Activated T-helper 2 cell treated with anti-CD3 and anti-CD28 coated beads, Interferon-gamma antibody, Interleukin-2, Interleukin-4, amounts not matched to agents 10 μg/mL and 5 μg/mL and 100 μg/mL, durations not matched to agents 14 hours and 24 hours and 36 hours (primary cell): ENCODE data around the gene RASGEF1C. TPM values are rescaled to one million over a fixed set of nuclear protein-coding genes. Genes with fewer than 3 reads are reported as not detected.
A peak's percentile ranks its signal among the peaks of the same experiment; 100 is the strongest.

Experiments
- DNase-seq: peaks from one replicate; pipeline ENCODE4 v3.0.0; 2021; ENCODE audit warnings: low spot score
- H3K27ac Mint-ChIP-seq: one replicate; pipeline ENCODE4 v1.8.0; 2021; ENCODE audit warnings: mixed read lengths
- H3K27me3 Mint-ChIP-seq: one replicate; pipeline ENCODE4 v1.8.0; 2021; ENCODE audit warnings: low read depth, mixed read lengths
- H3K36me3 Mint-ChIP-seq: one replicate; pipeline ENCODE4 v1.8.0; 2021; ENCODE audit warnings: low read depth, mixed read lengths
- H3K4me1 Mint-ChIP-seq: one replicate; pipeline ENCODE4 v1.8.0; 2021; ENCODE audit warnings: low read depth, mixed read lengths
- H3K4me3 Mint-ChIP-seq: one replicate; pipeline ENCODE4 v1.8.0; 2021; ENCODE audit warnings: low read depth, mild to moderate bottlenecking, moderate library complexity, mixed read lengths
- H3K9me3 Mint-ChIP-seq: one replicate; pipeline ENCODE4 v1.8.0; 2021; ENCODE audit warnings: mixed read lengths
- intact Hi-C: fragments of 100-400 bp; cut with micrococcal nuclease; formaldehyde crosslinking; loops from one replicate; pipeline ENCODE4 v1.15.1; 2023
- total RNA-seq: library from RNA; stranded (reverse); gene quantifications from 2 replicates; pipeline ENCODE4 v1.2.3, GENCODE V29; 2022

Gene RASGEF1C
- total RNA-seq, 1 donor from 2014 or later = not detected

DNA sequence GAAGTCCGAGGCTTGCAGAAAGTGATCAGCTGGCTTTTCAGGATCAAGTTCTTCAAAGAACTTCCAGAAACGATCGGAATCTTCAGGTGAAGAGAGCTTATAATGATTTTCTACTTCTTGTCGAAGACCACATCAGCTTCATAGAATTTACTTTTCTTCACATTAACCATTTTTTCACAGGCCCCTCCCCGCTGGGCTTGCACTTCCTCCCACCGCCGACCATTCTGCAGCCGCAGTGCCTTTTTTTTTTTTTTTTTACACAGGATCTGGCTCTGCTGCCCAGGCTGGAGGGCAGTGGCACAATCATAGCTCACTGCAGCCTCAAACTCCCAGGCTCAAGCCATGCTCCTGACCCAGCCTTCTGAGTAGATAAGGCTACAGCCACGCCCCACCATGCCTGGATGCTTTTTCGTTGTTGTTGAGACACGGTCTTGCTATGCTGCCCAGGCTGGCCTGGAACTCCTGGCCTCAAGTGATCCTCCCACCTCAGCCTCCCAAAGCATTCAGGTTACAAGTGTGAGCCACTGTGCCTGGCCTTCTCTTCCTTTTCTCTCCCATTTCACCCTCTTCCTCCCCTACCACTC lies 122.1 kb downstream of the RASGEF1C start:
- H3K4me3 Mint-ChIP-seq = no peak overlapping the region
- DNase-seq = no peak
- H3K36me3 Mint-ChIP-seq = no peaks in the 10 kb centered on the region
- H3K27me3 Mint-ChIP-seq = no peaks in the 10 kb centered on the region
- H3K4me1 Mint-ChIP-seq = peaks cover 14% of the 10 kb centered on the region
- H3K27ac Mint-ChIP-seq = no peak overlapping the region
- no peaks in the 10 kb centered on the region for H3K9me3 Mint-ChIP-seq
- intact Hi-C loops = loop anchor here (5.0 kb wide), 1 partner anchor 325 kb away; no protein-coding TSS in a partner anchor

DNA sequence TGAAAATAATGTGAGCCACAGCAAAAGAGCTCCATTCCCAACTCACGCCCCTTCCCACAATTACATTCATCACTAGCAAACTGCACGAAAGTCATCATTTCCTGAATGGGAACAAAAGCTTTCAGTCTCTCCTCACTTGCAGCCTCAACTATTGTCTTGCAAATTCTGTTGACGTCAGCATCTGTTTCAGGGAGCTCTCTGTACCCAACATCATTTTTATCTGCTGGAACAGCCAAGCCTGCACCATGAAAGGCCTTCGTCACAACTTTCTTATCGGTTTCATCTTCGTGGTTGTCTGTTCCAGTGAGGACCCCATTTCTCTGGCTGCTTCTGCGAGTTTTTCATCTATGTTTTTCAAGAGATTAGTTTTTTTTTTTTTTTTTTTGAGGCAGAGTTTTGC lies 123.2 kb downstream of the RASGEF1C start:
- no peak overlapping the region for H3K4me3 Mint-ChIP-seq
- no peaks in the 10 kb centered on the region for H3K9me3 Mint-ChIP-seq
- DNase-seq = no peak
- peaks cover 12% of the 10 kb centered on the region for H3K4me1 Mint-ChIP-seq
- no peaks in the 10 kb centered on the region for H3K27me3 Mint-ChIP-seq
- H3K27ac Mint-ChIP-seq = no peak overlapping the region
- intact Hi-C loops = loop anchor here (2.0 to 5.0 kb wide), 2 partner anchors 15 to 324 kb away; partner anchors contain the start of gene RNF130
- H3K36me3 Mint-ChIP-seq = no peaks in the 10 kb centered on the region

DNA sequence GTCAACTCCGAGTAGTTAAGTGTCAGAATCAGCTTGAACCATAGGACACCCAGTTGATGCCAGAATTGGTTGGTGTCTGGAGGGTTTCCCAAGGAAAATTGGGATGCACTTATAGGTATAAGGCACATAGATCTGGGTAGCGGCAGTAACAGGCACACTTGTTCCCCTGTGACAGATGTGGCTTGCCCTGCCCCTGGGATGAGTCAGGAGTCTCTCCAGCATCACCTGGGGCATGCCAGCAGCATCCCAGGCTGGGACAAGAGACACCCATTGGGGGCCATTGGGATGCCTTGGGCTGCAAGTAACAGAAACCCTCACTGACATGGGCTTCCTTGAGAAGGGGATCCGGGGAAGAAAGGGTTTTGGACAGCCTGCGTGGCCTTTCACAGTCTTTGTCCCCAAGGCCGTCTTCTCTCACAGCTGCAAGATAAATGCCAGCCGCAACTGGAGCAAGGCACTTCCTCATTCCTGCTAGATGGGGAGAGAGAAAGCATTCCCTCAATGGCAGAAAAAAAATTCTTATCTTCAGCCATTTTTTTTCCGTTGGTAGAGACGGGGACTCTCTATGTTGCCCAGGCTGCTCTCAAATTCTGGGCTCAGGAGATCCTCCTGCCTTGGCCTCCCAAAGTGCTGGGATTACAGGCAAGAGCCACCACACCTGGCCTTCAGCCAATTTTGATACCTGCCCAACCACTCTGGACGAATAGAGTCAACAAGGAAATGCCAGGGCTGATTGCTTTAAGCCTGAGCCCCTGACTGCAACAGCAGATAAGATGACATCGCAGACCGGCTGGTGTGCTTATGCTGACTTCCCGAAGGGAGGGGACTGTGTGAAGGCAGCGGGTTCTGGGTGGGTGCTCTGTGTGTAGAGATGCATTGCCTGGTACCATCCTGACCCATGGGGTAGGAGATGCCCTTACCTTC lies 124.1 kb downstream of the RASGEF1C start:
- peaks cover 12% of the 10 kb centered on the region for H3K4me1 Mint-ChIP-seq
- H3K9me3 Mint-ChIP-seq = no peaks in the 10 kb centered on the region
- H3K4me3 Mint-ChIP-seq = no peak overlapping the region
- H3K36me3 Mint-ChIP-seq = no peaks in the 10 kb centered on the region
- intact Hi-C loops = loop anchor here (2.0 to 5.0 kb wide), 2 partner anchors 14 to 323 kb away; partner anchors contain the start of gene RNF130
- no peak overlapping the region for H3K27ac Mint-ChIP-seq
- peaks cover 7% of the 10 kb centered on the region for H3K27me3 Mint-ChIP-seq
- DNase-seq = no peak

DNA sequence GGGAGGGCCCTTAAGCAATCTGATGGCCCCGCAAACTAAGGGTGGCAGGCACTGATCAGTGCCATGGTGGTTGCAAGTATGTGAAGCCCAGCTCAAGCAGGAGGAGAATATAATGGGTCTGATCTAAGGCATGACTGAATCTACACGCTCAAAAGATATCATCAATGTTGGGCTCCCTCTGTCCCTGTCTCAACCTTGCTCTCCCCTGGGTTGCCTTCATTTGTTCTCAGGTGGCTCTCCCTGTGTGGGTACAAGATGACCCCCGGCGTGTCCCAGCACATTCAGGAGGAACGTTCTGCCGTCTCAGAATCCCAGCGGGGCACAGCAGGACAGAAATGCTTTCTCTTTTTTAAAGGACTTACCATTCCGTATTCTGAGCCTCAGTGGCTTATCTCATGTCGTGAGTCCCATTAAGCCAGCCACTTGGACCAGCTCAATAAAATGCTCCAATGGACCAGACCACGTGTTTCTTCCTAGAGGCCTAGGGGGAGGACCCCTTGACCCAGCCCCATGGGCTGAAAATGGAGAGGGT lies 125.4 kb downstream of the RASGEF1C start:
- intact Hi-C loops = loop anchor here (2.0 kb wide), 1 partner anchor 13 kb away; the partner anchor contains the start of gene RNF130
- peaks cover 16% of the 10 kb centered on the region for H3K27me3 Mint-ChIP-seq
- no peak overlapping the region for H3K4me3 Mint-ChIP-seq
- DNase-seq = no peak
- no peak overlapping the region for H3K27ac Mint-ChIP-seq
- H3K4me1 Mint-ChIP-seq = peaks cover 12% of the 10 kb centered on the region
- no peaks in the 10 kb centered on the region for H3K9me3 Mint-ChIP-seq
- no peaks in the 10 kb centered on the region for H3K36me3 Mint-ChIP-seq

- intact Hi-C loops = no loop called here
- no peak for DNase-seq
- H3K4me1 Mint-ChIP-seq = peaks cover 12% of the 10 kb centered on the region
- H3K36me3 Mint-ChIP-seq = no peaks in the 10 kb centered on the region
- no peaks in the 10 kb centered on the region for H3K9me3 Mint-ChIP-seq
- H3K27ac Mint-ChIP-seq = no peak overlapping the region
- no peak overlapping the region for H3K4me3 Mint-ChIP-seq
- peaks cover 20% of the 10 kb centered on the region for H3K27me3 Mint-ChIP-seq
Measured at GRCh38 chr5:180082633-180083420, 126.2 kb downstream of the RASGEF1C start.

DNA sequence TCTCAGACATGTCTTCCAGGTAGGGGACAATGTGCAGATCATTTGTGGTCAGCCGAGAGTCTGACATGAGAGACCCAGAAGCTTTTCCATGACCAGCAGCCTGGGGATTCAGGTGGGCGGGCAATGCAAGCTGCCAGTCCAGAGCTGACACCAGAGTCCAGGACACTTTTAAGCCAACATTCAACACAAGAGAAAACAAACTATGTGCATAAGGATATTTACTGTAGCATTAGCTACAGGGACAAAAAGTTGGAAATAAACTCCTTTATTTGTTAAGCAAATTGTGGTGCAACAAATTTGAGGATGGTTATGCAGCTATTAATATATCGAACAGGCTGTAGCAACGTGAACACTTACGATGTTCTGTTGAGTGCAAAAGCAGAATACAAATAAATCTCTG lies 127.5 kb downstream of the RASGEF1C start:
- Mint-ChIP-seq H3K4me3 (no peak overlapping the region), H3K9me3 (no peaks in the 10 kb centered on the region), H3K36me3 (no peaks in the 10 kb centered on the region), H3K27ac (no peak overlapping the region), H3K4me1 (peaks cover 11% of the 10 kb centered on the region), H3K27me3 (peaks cover 22% of the 10 kb centered on the region)
- no peak for DNase-seq
- intact Hi-C loops = no loop called here

DNA sequence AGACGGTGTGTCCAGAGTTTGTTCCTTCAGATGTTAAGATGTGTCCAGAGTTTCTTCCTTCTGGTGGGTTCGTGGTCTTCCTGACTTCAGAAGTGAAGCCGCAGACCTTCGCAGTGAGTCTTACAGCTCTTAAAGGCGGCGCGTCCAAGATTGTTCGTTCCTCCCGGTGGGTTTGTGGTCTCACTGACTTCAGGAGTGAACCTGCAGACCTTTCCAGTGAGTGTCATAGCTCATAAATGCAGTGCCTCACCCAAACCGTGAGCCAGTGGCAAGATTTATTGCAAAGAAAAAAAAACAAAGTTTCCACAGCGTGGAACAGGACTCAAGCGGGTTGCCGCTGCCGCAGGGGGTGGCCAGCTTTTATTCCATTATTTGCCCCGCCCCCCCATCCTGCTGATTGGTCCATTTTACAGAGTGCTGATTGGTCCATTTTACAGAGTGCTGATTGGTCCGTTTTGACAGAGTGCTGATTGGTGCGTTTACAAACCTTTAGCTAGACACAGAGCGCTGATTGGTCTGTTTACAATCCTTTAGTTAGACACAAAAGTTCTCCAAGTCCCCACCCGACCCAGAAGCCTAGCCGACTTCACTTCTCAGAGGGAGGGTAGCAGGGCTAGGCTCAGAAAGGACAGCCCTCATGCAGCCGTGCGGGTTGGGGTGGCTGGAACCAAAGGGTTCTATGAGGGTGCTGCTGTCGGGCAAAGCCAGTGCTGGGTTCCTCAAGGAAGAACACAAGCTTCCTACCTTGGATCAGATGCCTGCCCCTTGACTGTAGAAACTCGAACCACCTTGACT lies 128.3 kb downstream of the RASGEF1C start:
- H3K36me3 Mint-ChIP-seq = no peaks in the 10 kb centered on the region
- peaks cover 5% of the 10 kb centered on the region for H3K4me1 Mint-ChIP-seq
- H3K4me3 Mint-ChIP-seq = peak overlapping the region; percentile 37
- intact Hi-C loops = no loop called here
- H3K27me3 Mint-ChIP-seq = peaks cover 27% of the 10 kb centered on the region
- no peaks in the 10 kb centered on the region for H3K9me3 Mint-ChIP-seq
- no peak for DNase-seq
- H3K27ac Mint-ChIP-seq = no peak overlapping the region

DNA sequence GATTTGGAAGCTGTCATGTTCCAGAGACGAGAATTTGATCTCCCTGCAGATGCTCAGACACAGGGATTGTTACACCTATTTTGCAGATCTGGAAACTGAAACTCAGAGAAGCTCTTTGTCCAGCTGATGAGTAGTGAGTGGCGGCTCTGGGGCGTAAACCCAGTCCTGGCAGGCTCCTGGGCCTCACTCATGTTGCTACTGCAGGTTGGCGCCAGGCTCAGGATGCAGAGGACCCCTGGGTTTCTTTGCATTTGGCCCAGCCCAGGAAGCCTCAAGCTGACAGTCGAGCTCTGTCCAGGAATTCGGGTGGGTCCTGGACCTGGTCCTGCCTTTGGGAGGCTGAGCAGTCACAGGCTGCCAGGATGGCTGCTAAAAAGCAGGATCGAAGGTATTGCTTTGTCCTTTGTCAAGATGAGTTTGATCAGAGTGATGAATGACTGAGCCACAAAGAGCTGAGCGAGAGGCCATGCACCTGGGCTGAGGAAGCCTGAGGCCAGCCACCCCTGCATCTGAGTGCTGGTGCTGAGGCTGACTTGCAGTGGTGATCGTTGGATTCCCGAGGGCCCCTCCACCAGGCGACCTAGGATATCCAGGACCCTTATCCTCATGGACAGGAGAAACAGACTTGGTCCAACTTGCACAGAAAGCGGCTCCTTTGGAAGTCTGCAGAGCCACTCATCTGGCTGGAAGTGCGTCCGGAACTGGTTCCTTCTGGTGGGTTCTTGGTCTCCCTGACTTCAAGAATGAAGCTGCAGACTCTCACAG lies 129.1 kb downstream of the RASGEF1C start:
- no peak for DNase-seq
- Mint-ChIP-seq H3K27ac (no peak overlapping the region), H3K4me1 (peaks cover 3% of the 10 kb centered on the region), H3K36me3 (no peaks in the 10 kb centered on the region), H3K27me3 (peaks cover 31% of the 10 kb centered on the region), H3K4me3 (no peak overlapping the region), H3K9me3 (no peaks in the 10 kb centered on the region)
- intact Hi-C loops = loop anchor here (10.0 kb wide), 1 partner anchor 175 kb away; the partner anchor contains the start of gene TBC1D9B

GRCh38 chr5:180078348-180078747 lies 130.7 kb downstream of the RASGEF1C start:
- H3K27ac Mint-ChIP-seq = no peak overlapping the region
- peaks cover 42% of the 10 kb centered on the region for H3K27me3 Mint-ChIP-seq
- no peak overlapping the region for H3K4me3 Mint-ChIP-seq
- H3K9me3 Mint-ChIP-seq = no peaks in the 10 kb centered on the region
- peaks cover 3% of the 10 kb centered on the region for H3K4me1 Mint-ChIP-seq
- intact Hi-C loops = loop anchor here (10.0 kb wide), 1 partner anchor 174 kb away; the partner anchor contains the start of gene TBC1D9B
- no peak for DNase-seq
- H3K36me3 Mint-ChIP-seq = no peaks in the 10 kb centered on the region

DNA sequence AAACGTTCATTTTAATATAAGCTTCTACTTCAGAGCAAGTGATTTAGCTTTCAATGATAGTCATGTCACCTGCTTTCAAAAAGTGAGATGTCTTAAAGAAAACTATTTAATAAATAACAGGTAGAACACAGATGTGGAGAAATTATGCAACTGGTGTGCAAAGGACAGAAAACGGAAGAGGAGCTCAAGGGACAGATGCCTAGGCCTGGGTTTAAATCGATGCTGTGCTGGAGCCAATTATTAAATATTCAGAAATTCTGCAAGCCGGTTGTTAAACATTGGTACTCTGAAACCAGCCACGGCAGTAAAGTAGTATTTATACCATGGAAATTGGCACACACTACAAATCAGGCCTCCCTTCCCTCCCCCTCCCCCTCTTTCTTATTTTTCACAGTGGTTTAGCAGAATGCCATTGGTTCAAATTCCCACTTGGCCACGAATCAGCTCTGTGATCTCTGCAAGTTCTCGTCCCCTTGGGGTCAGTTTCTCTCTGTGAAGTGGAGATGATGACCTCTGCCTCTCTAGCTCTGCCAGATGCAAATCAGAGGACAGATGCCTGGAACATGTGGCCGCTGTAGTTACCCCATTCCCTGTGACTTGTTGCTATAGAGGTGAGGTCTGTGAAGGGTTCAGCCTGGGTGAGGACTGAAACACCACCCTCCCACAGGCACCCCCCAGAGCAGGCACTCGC lies 131.3 kb downstream of the RASGEF1C start:
- Mint-ChIP-seq H3K36me3 (no peaks in the 10 kb centered on the region), H3K27me3 (peaks cover 42% of the 10 kb centered on the region), H3K9me3 (peaks cover 3% of the 10 kb centered on the region), H3K4me3 (no peak overlapping the region), H3K27ac (no peak overlapping the region), H3K4me1 (peaks cover 3% of the 10 kb centered on the region)
- no peak for DNase-seq
- intact Hi-C loops = loop anchor here (10.0 kb wide), 1 partner anchor 173 kb away; the partner anchor contains the start of gene TBC1D9B

DNA sequence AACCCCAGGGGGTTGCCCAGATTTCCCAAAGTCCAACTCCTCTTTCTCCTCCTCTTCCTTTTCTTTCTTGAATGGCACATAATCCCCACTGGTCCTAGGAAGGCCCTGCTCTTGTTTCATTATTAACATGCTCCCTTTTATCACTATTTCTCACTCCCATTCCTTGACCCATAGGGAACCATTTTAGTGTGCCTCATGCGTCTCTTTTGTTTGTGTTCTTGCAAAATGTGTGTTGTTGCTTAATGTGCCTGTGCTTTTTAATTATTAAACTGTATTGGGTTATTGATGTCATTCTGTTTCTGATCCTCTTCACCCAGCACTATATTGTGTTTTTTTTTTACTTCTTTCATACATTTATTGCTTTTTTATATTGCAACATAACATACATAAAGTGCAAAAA lies 133.3 kb downstream of the RASGEF1C start:
- Mint-ChIP-seq H3K27me3 (peaks cover 47% of the 10 kb centered on the region), H3K4me3 (no peak overlapping the region), H3K27ac (no peak overlapping the region), H3K4me1 (peaks cover 11% of the 10 kb centered on the region), H3K36me3 (peaks cover 3% of the 10 kb centered on the region), H3K9me3 (peaks cover 10% of the 10 kb centered on the region)
- intact Hi-C loops = loop anchor here (10.0 kb wide), 1 partner anchor 171 kb away; the partner anchor contains the start of gene TBC1D9B
- DNase-seq = no peak
